Activated naive CD8-positive, alpha-beta T cell (primary cell): ENCODE measurements around the gene DNAH17.

ENCODE experiments used
- H3K27ac Mint-ChIP-seq: one replicate; pipeline ENCODE4 v1.8.0; 2021; ENCODE audit warnings: mixed read lengths
- H3K27me3 Mint-ChIP-seq: one replicate; pipeline ENCODE4 v1.8.0; 2021; ENCODE audit warnings: mixed read lengths
- H3K36me3 Mint-ChIP-seq: one replicate; pipeline ENCODE4 v1.8.0; 2021; ENCODE audit warnings: mixed read lengths
- H3K4me1 Mint-ChIP-seq: one replicate; pipeline ENCODE4 v1.8.0; 2021; ENCODE audit warnings: low read depth, mixed read lengths
- H3K4me3 Mint-ChIP-seq: one replicate; pipeline ENCODE4 v1.8.0; 2021; ENCODE audit warnings: mild to moderate bottlenecking, mixed read lengths
- H3K9me3 Mint-ChIP-seq: one replicate; pipeline ENCODE4 v1.8.0; 2021; ENCODE audit warnings: low read depth, mixed read lengths

DNAH17 gene

DNA sequence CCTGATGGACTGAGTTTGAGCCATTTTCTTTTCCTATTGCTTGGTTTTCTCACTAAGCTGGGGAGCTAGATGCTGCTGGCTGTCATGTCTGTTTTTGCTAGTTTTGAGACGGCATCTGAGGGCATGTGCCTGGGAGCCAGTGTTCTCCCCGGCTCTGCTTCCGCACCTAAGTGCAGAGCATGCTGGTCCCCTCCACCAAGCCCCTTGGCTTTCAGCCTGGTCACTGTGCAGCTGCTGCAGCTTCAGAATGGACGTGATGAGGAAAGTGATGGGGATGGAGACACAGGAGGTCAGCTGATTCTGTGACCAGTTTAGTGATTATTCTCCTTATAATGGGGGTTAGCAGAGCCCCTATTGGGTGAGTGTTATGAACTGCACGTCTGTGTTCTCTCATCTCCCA lies 28.5 kb downstream of the DNAH17 start:
- H3K36me3 Mint-ChIP-seq: no peaks in the 10 kb centered on the region
- H3K9me3 Mint-ChIP-seq: no peaks in the 10 kb centered on the region
- no peak overlapping the region for H3K4me3 Mint-ChIP-seq
- H3K27ac Mint-ChIP-seq: no peak overlapping the region
- H3K4me1 Mint-ChIP-seq: no peaks in the 10 kb centered on the region
- H3K27me3 Mint-ChIP-seq: no peaks in the 10 kb centered on the region

DNA sequence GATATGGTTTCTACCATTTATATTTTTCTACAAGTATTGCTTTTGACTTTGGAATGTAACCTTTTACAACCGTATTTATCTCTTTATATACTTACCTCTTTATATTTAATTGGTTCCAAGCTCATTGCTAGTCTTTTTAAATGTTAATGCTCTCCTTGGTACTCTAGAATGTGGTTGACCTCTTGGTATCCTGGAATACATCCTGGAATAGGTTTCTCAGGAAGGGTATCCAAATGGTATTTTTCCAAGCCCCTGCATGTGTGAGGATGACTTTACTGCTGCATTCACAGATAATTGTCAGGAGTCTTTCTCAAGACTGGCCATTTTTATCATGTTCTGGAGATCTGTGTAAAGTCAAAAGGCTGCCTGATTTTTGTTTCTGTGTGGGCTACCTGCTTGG lies 30.2 kb downstream of the DNAH17 start:
- H3K27me3 Mint-ChIP-seq: no peaks in the 10 kb centered on the region
- no peaks in the 10 kb centered on the region for H3K4me1 Mint-ChIP-seq
- no peaks in the 10 kb centered on the region for H3K9me3 Mint-ChIP-seq
- H3K27ac Mint-ChIP-seq: no peak overlapping the region
- H3K36me3 Mint-ChIP-seq: no peaks in the 10 kb centered on the region
- no peak overlapping the region for H3K4me3 Mint-ChIP-seq

DNA sequence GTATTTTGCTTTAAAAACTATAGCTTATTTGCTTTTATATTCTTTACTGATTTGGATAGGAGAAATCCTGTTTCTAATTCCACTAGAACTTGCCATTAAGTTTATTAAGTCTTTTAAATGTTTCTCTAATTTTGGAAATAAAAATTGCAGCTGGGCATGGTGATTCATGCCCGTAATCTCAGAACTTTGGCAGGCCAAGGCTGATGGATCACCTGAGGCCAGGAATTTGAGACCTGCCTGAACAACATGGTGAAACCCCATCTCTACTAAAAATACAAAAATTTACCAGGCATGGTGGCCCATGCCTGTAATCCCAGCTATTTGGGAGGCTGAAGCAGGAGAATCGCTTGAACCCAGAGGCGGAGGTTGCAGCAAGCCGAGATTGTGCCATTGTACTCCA lies 30.7 kb downstream of the DNAH17 start:
- H3K27me3 Mint-ChIP-seq: no peaks in the 10 kb centered on the region
- H3K4me1 Mint-ChIP-seq: no peaks in the 10 kb centered on the region
- H3K9me3 Mint-ChIP-seq: no peaks in the 10 kb centered on the region
- no peak overlapping the region for H3K27ac Mint-ChIP-seq
- no peaks in the 10 kb centered on the region for H3K36me3 Mint-ChIP-seq
- H3K4me3 Mint-ChIP-seq: no peak overlapping the region

DNA sequence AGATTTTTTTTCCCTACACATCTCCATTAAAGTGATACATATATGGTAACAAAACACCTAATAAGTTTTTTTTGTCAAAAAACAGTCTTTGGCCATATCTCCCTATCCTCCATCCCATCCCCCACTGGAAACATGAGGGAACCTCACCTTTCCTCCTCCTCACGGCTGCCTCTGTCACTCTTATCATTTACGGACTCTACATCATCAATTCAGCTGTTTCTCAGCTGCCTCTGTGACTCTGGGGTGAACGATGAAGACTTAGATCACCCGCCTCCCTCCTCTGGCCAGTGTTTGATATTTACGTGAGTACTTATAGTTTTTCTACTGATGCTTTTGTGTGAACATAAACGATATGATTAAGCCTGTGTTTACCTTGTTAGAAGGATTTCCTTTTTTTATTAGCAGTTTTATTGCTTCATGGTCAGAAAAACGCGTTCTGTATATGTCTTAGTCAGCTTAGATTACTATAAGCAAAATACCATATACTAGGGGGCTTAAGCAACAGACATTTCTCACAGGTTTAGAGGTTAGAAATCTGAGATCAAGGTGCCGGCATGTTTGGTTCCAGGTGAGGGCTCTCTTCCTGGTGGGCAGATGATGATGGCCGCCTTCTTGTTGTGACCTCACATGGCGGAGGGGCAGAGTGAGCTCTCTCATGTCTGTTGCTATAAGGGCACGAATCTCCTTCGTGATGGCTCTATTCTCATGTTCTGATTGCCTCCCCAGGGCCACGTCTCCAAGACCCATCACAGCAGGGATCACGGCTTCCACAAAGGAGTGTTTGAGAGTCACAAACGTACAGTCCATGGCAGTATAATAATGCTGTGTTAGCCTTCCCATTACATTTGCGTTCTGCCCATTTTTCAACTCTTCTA lies 32.1 kb downstream of the DNAH17 start:
- no peak overlapping the region for H3K4me3 Mint-ChIP-seq
- H3K36me3 Mint-ChIP-seq: no peaks in the 10 kb centered on the region
- H3K9me3 Mint-ChIP-seq: no peaks in the 10 kb centered on the region
- no peak overlapping the region for H3K27ac Mint-ChIP-seq
- no peaks in the 10 kb centered on the region for H3K4me1 Mint-ChIP-seq
- H3K27me3 Mint-ChIP-seq: no peaks in the 10 kb centered on the region

DNA sequence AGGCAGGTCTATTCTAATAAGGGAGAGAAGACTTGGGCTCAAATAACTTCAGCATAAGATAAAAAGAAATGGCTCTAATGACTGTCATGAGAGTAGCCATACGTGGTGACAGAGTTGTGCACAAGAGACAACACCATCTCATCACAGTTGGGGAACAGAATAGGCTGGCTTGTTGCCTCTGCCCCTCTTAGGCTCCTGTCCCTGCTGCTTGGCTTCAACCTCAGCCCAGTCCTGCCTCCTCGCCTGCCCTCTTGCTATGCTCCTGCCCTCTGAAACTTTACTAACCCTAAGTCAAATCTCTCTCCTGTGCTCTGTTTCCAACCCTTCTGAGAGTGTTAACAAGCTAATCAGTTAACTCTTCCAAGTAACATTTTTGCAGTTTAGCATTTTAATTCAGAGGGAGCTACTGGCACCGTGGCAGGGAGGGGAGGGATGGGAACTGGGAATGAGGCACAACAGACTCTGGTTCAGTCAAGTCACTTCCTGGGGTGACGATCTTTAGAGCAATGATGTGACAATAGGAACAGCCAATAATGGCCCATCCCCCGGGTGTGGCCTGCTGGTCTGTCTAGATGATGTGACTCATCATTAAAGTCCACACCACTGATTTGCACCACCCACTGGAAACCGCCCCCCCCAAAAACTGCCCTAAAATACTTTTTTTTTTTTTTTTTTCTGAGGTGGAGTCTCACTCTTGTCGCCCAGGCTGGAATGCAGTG lies 35.5 kb downstream of the DNAH17 start:
- H3K4me3 Mint-ChIP-seq: no peak overlapping the region
- H3K9me3 Mint-ChIP-seq: no peaks in the 10 kb centered on the region
- H3K27ac Mint-ChIP-seq: no peak overlapping the region
- no peaks in the 10 kb centered on the region for H3K27me3 Mint-ChIP-seq
- no peaks in the 10 kb centered on the region for H3K4me1 Mint-ChIP-seq
- no peaks in the 10 kb centered on the region for H3K36me3 Mint-ChIP-seq

DNA sequence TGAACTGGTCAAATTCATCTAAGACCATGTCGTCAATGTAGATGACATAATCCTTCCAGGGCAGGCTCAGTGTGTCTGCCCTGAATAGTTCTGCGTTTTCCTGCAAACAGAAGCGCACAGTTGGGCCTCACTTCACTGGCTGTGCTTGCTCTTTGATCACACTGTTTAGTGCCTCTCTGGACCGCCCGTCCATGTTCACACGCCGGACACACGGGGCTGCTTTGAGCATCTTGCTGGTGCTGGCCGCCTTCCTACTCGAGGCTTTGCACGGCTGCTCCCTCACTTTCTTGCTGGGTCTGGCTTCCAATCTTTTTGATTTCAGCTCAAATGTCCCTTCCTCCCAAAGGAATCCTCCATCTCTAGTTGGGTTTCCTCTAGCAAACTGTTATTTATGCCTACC lies 37.4 kb downstream of the DNAH17 start:
- no peak overlapping the region for H3K4me3 Mint-ChIP-seq
- no peaks in the 10 kb centered on the region for H3K27me3 Mint-ChIP-seq
- H3K9me3 Mint-ChIP-seq: no peaks in the 10 kb centered on the region
- peaks cover 15% of the 10 kb centered on the region for H3K4me1 Mint-ChIP-seq
- no peak overlapping the region for H3K27ac Mint-ChIP-seq
- H3K36me3 Mint-ChIP-seq: no peaks in the 10 kb centered on the region

DNA sequence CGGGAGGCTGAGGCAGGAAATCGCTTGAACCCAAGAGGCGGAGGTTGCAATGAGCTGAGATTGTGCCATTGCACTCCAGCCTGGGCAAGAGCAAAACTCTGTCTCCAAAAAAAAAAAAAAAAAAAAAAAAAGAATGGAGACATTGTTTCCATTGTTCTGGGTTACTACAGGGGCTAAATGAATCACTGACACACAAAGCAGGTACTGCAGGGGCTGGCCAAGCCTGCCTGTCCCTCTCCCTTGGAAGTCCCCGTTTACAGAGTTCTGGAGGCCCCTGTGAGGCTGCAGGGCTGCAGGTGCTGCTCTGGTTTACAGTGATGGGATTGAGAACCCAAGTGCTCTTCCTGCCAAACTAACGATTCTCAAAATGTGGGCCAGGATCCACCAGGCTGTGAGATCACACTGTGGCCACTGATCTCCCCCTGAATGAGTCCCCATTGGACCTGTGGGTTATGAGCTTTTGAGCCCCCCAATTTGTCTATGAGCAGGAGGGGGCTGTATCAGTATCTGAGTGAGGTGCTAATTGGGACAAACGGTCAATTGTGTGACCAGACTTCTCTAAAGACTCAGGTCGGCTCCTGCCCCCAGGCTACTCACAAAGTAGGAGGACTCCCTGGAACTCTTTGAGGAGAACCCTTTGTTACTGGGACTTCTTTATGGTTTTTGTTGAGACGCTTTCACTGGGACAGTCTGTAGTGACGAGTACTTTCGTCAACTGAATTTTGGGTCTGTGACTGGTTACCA lies 39.0 kb downstream of the DNAH17 start:
- Mint-ChIP-seq H3K27me3 (no peaks in the 10 kb centered on the region), H3K36me3 (no peaks in the 10 kb centered on the region), H3K4me1 (peaks cover 17% of the 10 kb centered on the region), H3K4me3 (no peak overlapping the region), H3K9me3 (no peaks in the 10 kb centered on the region), H3K27ac (no peak overlapping the region)

DNA sequence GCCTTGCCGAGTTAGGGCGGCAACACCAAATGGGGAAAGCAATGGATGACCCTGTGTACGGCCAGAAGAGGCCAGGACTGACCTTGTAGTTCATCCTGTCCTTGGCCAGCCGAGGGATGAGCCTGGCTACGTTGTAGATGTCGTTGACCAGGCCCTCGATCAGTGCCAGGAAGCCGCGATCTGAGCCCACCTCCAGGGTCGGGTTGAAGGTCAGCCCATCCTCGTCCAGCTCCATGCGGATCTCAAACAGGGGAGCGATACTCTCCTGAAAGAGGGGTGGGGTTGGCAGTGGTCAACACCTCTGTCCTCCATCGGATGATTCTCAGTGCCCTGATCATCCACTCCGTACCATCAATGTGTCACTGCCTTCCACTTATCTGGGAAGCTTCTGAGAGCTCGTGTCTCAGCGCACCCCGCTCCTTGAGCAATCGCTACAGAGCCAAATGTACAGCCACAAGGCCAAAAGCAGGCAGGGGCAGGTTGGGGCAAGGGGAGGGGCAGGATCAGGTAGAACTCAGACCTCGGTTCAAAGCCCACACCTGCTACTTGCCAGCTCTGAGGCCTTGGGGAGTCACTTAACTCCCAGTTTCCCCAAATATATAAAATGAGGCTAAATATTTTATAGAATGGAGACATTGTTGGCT lies 39.9 kb downstream of the DNAH17 start:
- Mint-ChIP-seq H3K27ac (no peak overlapping the region), H3K36me3 (no peaks in the 10 kb centered on the region), H3K27me3 (no peaks in the 10 kb centered on the region), H3K4me1 (peaks cover 17% of the 10 kb centered on the region), H3K9me3 (no peaks in the 10 kb centered on the region), H3K4me3 (no peak overlapping the region)

DNA sequence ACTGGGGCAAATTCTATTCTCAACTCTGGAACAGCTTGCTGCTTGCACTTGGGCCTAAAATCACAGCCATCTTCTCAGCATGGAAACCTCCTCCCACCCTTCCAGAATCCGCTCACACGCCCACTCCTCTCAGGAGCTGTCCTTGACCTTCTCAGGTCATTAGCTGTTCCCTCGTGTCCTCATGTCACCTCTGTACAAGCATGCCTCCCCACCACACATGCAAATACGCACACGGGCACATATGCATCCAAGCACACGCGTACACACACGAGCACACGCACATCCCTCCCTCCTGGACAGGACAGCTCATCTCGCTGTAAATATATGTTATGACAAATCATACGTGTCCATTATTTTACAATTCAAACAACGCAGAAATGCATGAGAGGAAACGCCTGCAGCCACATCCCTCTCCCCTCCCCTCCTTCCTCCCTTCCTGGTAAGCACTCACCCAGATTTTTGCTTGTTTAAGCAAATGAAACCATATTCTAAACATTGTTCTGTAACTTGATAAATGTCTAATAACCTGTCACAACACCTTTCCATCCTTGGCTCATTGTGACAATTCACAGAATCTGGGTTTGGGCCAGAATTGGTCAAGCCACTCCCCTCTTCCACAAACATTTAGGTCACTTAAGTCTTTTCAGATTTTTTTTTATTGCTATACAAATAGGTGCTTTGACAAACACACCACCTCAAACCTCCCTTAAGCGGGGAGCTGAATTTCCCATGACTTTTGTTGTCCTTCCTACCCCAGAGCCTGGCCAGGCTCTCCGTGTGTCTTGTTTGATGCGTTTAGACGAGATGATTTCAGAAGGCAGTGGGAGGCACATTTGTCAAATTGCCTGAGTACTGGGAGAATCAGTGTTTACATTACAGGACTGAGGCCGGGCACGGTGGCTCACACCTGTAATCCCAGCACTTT lies 41.7 kb downstream of the DNAH17 start:
- Mint-ChIP-seq H3K9me3 (no peaks in the 10 kb centered on the region), H3K4me3 (peak overlapping the region; percentile 43), H3K27me3 (no peaks in the 10 kb centered on the region), H3K4me1 (peaks cover 17% of the 10 kb centered on the region), H3K27ac (no peak overlapping the region), H3K36me3 (no peaks in the 10 kb centered on the region)

DNA sequence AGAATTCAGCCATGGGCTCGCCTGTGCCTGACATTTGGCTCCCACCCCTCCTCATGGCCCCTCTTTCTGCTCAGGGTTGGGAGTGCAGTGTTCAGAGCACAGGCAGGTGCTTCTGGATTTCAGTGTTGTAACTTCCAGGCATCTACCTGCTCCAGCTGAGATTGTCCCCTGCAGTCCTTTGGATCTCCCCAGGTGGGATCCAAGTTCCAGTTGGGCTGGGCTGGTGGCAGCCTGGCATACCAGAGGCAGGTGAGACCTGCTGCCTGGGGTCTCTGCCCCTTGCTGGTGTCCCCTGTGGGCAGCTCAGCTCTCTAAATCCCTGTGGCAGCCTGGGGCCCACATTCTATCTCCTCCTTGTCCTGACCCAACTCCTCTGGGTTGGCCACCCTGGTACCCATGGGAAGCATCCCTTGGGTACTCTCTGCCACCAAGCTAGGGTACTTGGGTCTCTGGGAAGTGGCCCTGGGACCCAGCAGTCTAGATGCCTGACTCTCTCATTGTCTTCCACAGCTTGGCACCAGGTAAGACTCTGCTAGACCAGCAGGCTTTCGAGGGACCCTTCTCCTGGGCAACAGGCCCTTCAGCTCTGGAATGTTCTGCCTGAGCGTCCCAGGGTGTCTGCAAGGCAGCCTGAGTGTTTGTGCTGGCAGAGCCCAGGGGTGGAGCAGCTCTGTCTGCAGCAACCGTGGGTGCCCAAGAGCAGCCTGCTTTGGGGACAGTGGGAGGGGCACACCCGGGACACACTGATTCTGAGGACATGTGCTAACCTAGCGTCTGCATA lies 42.5 kb downstream of the DNAH17 start:
- Mint-ChIP-seq H3K27ac (no peak overlapping the region), H3K4me3 (no peak overlapping the region)

DNA sequence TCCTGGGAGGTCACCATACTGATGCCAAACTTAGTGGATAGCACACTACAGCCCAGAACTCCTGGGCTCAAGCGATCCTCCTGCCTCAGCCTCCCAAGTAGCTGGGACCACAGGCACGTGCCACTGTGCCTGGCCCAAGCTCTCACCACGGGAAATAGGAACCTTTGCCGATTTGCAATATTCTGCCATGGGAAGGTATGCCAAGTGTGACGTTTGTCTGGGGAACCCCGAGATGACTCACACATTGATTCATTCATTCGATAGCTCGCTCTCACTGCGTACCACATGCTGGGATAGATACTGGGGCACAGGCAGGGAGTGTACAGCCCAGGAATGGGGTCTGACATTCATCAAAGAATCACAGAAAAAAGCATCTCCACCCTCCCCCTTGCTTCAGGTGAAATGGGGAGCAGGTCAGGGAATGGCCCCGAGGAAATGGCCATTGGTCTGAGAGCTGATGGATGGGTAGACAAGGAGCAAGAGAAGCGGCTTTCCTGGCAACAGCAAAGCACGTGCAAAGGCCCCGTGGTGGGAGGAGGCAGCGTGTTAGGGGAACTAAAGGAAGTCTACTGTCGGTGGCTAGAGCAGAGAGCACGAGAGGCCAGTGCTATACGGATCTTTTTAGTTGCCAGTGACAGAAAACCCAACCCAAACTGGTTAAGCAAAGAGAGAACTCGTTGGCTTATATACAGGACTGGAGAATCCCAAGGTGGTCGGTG lies 44.1 kb downstream of the DNAH17 start:
- peaks cover 17% of the 10 kb centered on the region for H3K4me1 Mint-ChIP-seq
- H3K9me3 Mint-ChIP-seq: no peaks in the 10 kb centered on the region
- H3K27me3 Mint-ChIP-seq: no peaks in the 10 kb centered on the region
- no peak overlapping the region for H3K4me3 Mint-ChIP-seq
- no peak overlapping the region for H3K27ac Mint-ChIP-seq
- no peaks in the 10 kb centered on the region for H3K36me3 Mint-ChIP-seq

More for the DNA sequence above, 42.5 kb downstream of the DNAH17 start:
- no peaks in the 10 kb centered on the region for H3K27me3 Mint-ChIP-seq
- H3K4me1 Mint-ChIP-seq: peaks cover 17% of the 10 kb centered on the region
- H3K36me3 Mint-ChIP-seq: no peaks in the 10 kb centered on the region
- H3K9me3 Mint-ChIP-seq: no peaks in the 10 kb centered on the region

DNA sequence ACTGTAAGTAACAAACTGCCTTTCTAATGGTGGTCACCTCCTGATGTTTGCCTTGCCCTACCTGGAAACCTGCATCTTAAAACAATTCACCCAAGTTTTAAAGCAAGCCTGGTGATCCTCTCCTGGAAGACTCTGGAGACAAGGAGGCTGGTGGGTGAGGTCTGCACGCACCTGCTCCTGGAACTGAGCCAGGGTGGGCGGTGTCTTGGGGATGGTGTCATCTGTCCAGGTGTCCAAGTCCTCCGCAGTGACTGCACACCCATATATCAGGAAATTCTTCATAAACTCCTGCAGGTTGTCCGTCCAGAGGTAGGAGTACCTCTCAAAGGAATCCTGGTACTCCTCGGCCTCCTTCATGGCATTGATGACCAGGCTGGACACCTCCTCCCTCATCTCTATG lies 44.9 kb downstream of the DNAH17 start:
- Mint-ChIP-seq H3K27me3 (no peaks in the 10 kb centered on the region), H3K4me3 (no peak overlapping the region), H3K36me3 (no peaks in the 10 kb centered on the region), H3K27ac (no peak overlapping the region), H3K9me3 (no peaks in the 10 kb centered on the region), H3K4me1 (peaks cover 17% of the 10 kb centered on the region)

DNA sequence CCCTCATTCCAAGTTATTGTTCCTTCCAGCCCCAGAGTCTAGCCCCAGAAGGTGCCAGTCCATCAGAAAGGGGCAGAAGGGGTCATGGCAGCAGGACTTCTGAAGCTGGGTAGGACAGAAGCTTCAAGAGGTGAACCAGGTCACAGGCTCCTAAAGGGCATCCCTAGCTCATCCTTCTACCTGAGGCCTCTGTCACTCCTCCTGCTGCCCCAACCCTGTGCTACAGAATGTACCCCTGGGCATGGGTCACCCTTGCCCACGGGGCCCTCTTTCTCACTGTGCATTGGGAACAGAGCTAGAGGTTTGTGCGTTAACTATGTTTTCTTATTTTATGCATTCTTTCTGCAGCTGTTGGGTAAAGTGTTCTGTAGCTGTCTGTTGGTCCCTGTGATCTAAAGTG lies 46.5 kb downstream of the DNAH17 start:
- no peak overlapping the region for H3K27ac Mint-ChIP-seq
- H3K36me3 Mint-ChIP-seq: no peaks in the 10 kb centered on the region
- no peaks in the 10 kb centered on the region for H3K9me3 Mint-ChIP-seq
- H3K27me3 Mint-ChIP-seq: no peaks in the 10 kb centered on the region
- H3K4me1 Mint-ChIP-seq: peaks cover 11% of the 10 kb centered on the region
- no peak overlapping the region for H3K4me3 Mint-ChIP-seq
